Glutamatergic neuron (in vitro differentiated cells): Measurements from ENCODE around the gene AREL1. TPM values are rescaled to one million over a fixed set of nuclear protein-coding genes. Genes with fewer than 3 reads are reported as not detected.

ENCODE experiments used
- DNase-seq: peaks from one replicate; pipeline ENCODE4 v3.0.0; 2022
- H3K27ac Mint-ChIP-seq: one replicate; pipeline ENCODE4 v1.8.0; 2020; ENCODE audit warnings: mild to moderate bottlenecking, mixed read lengths, inconsistent platforms; ENCODE audit not compliant: unreplicated experiment
- H3K27me3 Mint-ChIP-seq: one replicate; pipeline ENCODE4 v1.8.0; 2020; ENCODE audit warnings: mild to moderate bottlenecking, moderate library complexity, mixed read lengths, inconsistent platforms; ENCODE audit not compliant: unreplicated experiment
- H3K36me3 Mint-ChIP-seq: one replicate; pipeline ENCODE4 v1.8.0; 2020; ENCODE audit warnings: mild to moderate bottlenecking, mixed read lengths, inconsistent platforms; ENCODE audit not compliant: unreplicated experiment
- H3K4me1 Mint-ChIP-seq: one replicate; pipeline ENCODE4 v1.8.0; 2020; ENCODE audit warnings: mild to moderate bottlenecking, low read depth, mixed read lengths, inconsistent platforms; ENCODE audit not compliant: unreplicated experiment
- H3K4me3 Mint-ChIP-seq: one replicate; pipeline ENCODE4 v1.8.0; 2020; ENCODE audit warnings: mild to moderate bottlenecking, mixed read lengths, inconsistent platforms; ENCODE audit not compliant: unreplicated experiment
- H3K9me3 Mint-ChIP-seq: one replicate; pipeline ENCODE4 v1.8.0; 2020; ENCODE audit warnings: mild to moderate bottlenecking, moderate library complexity, mixed read lengths, inconsistent platforms; ENCODE audit not compliant: unreplicated experiment
- total RNA-seq: library from RNA; stranded (reverse); fragmentation: NEBNext Ultra II Directional; extraction: Animal tissue kit (Norgen Biotek cat#: 25700); gene quantifications from one replicate; pipeline ENCODE4 v1.2.1, GENCODE V29; 2021; ENCODE audit not compliant: unreplicated experiment
- TF ChIP-seq, protein P1 (sequence below): fragments of 200-600 bp; sonication (generic); IDR thresholded peaks from one replicate; pipeline ENCODE4 v1.5.0; 2021; ENCODE audit not compliant: partially characterized antibody, unreplicated experiment

The AREL1 gene
- total RNA-seq, 1 donor from 2014 or later = 69.7 TPM

DNA sequence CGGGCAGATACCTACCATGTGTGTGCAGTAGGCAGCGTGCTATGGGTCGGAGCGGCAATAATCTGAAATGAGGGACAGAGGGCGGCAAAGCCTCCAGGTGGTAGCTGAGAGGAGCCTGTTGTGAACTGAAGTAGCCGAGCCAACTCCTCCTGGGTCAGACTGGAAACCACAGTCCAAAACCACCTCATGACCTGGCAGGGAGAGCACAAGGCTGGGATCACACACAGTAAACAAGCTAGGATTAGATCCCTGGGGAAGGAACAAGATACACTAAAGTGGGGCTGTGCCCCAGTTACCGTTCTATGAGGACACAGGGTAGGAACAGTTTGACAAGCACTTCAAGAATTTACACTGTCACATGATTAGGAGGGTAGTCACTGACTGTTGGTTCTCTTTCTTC, 49.0 kb downstream of the AREL1 start:
- DNase-seq = no peak
- no peaks in the 10 kb centered on the region for H3K4me1 Mint-ChIP-seq
- H3K9me3 Mint-ChIP-seq = peaks cover 3% of the 10 kb centered on the region
- no peak overlapping the region for H3K4me3 Mint-ChIP-seq
- H3K36me3 Mint-ChIP-seq = peaks cover 8% of the 10 kb centered on the region
- TF ChIP-seq, protein P1, sequence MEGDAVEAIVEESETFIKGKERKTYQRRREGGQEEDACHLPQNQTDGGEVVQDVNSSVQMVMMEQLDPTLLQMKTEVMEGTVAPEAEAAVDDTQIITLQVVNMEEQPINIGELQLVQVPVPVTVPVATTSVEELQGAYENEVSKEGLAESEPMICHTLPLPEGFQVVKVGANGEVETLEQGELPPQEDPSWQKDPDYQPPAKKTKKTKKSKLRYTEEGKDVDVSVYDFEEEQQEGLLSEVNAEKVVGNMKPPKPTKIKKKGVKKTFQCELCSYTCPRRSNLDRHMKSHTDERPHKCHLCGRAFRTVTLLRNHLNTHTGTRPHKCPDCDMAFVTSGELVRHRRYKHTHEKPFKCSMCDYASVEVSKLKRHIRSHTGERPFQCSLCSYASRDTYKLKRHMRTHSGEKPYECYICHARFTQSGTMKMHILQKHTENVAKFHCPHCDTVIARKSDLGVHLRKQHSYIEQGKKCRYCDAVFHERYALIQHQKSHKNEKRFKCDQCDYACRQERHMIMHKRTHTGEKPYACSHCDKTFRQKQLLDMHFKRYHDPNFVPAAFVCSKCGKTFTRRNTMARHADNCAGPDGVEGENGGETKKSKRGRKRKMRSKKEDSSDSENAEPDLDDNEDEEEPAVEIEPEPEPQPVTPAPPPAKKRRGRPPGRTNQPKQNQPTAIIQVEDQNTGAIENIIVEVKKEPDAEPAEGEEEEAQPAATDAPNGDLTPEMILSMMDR = no peak
- no peaks in the 10 kb centered on the region for H3K27me3 Mint-ChIP-seq
- H3K27ac Mint-ChIP-seq = no peak overlapping the region

DNA sequence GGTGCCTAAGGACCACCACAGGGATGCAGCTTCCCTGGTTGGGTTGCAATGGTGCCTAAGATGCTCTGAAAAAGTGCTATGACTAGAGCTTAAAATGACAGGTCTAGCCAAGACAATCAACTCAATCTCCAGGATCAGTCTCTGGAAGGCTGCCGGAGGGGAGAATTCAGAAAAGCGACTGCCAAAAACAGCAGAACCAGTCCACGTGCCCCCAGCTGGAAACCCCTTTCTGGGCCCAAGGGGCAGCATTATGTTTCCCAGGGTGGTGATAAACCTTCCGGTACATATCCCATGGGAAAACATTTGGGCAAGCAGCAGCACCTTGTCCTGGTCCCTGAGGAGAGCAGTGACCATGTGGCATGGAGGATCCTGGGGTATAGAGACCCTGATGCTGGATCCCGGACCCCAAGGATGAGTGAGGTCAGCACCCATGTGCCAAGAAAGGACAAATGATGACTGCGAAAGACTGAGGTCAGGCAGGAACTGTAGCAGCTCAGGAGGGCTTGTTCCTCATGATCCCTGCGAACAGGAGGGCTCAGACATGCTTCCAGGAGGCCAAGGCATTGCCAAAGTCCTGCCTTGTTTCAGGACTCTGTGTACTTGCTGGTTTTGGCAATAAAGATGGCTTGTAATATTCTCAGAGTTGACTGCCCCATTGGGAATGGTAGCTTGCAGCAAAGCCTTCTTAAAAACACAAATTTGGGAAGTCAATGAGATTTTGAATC, 51.0 kb downstream of the AREL1 start:
- no peaks in the 10 kb centered on the region for H3K4me1 Mint-ChIP-seq
- H3K9me3 Mint-ChIP-seq = peaks cover 3% of the 10 kb centered on the region
- no peaks in the 10 kb centered on the region for H3K27me3 Mint-ChIP-seq
- TF ChIP-seq, protein P1 = no peak
- no peak overlapping the region for H3K4me3 Mint-ChIP-seq
- peaks cover 8% of the 10 kb centered on the region for H3K36me3 Mint-ChIP-seq
- no peak overlapping the region for H3K27ac Mint-ChIP-seq
- no peak for DNase-seq

DNA sequence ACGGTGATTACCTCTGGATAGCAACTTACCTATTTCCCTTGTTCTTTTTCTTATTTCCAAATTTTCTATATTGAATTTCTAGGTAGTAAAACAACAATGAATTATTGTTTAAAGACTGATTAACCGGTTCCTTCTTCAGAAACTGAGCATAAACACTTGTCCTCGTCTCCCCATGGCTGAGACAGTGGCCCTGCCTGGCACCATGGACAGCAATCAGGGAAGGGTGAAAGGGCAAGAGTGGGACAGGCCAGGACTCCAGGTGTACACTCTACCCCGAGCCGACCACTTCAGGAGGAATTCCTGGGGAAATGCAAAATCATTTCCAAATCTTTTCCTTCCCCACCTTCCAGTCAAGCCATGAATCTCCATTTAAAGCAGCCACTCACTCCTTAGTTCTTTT, 52.0 kb downstream of the AREL1 start:
- Mint-ChIP-seq H3K27ac (no peak overlapping the region), H3K36me3 (peaks cover 8% of the 10 kb centered on the region), H3K4me3 (no peak overlapping the region), H3K4me1 (no peaks in the 10 kb centered on the region), H3K27me3 (no peaks in the 10 kb centered on the region), H3K9me3 (peaks cover 3% of the 10 kb centered on the region)
- TF ChIP-seq, protein P1 = no peak
- no peak for DNase-seq

DNA sequence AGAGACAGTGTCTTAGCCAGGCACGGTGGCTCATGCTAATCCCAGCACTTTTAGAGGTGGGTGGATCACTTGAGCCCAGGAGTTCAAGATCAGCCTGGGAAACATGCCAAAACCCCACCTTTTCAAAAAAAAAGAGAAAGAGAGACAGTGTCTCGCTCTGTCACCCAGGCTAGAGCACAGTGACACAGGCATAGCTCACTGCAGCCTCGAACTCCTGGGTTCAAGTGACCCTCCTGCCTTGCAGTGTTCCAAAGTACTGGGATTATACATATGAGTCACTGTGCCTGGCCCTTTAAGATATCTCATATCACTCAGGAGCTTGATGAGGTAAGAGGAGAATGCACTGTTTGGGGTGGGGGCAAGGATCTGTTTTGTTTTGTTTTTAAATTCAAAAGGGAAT, 52.7 kb downstream of the AREL1 start:
- H3K36me3 Mint-ChIP-seq = peaks cover 8% of the 10 kb centered on the region
- H3K9me3 Mint-ChIP-seq = peaks cover 3% of the 10 kb centered on the region
- no peaks in the 10 kb centered on the region for H3K27me3 Mint-ChIP-seq
- no peak overlapping the region for H3K27ac Mint-ChIP-seq
- no peak overlapping the region for H3K4me3 Mint-ChIP-seq
- H3K4me1 Mint-ChIP-seq = no peaks in the 10 kb centered on the region
- TF ChIP-seq, protein P1 = no peak
- no peak for DNase-seq

DNA sequence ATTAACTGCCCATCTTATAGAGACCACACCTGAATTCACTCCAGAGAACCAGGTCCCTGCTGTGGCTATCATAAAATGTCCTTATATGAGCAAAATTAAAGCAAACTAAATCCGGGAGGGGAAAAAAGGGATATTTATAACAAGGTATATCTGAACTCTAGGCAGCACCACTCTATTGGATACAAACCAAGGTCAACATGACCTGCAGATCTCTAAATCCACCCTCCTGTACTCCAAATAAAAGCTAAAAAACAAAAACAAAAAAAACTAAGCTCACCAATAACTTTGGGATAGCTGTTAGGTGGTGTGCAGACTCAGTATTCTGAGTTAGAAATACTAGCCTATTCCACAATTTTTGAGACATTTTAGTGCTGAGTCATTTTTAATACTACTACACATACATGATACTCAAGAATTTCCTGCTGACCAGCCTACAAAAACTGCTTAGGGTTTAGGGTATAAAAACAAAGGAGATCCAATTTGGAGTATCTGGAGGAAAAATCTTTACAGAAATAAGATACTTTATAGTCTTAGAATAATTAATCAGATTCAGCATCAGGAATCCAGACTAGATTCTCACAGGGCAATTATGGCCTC, 54.2 kb downstream of the AREL1 start:
- peaks cover 3% of the 10 kb centered on the region for H3K9me3 Mint-ChIP-seq
- H3K27ac Mint-ChIP-seq = no peak overlapping the region
- H3K27me3 Mint-ChIP-seq = no peaks in the 10 kb centered on the region
- TF ChIP-seq, protein P1 = no peak
- H3K4me1 Mint-ChIP-seq = no peaks in the 10 kb centered on the region
- H3K4me3 Mint-ChIP-seq = no peak overlapping the region
- DNase-seq = no peak
- peaks cover 2% of the 10 kb centered on the region for H3K36me3 Mint-ChIP-seq
